ENCODE measurements around the gene KLHL7.
"Not testable (repeated sequence)": the region's sequence is repeated elsewhere in the genome, so short reads cannot be mapped to it uniquely, and the experiment has no call there.

The KLHL7 gene

DNA sequence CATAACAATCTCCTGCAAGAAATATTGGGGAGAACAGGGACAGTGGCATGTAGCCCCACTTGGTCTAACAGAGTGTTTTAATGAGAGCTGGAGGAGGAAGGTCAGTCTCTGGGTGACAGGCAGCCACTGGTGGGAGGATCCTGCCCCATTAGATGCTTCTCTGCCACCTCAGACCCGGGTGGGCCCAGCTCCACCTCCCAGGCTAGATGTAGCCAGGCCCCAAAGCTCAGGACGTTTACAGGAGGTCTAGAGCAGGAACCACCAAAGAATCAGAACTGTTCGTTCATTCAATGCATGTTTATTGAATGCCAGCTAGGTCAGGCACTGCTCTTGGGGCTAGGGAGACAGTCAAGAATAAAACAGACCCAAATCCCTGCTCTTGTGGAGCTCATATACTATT, 112.6 kb downstream of the KLHL7 start:
- no peak for DNase-seq (ENCODE audit: low spot score)

DNA sequence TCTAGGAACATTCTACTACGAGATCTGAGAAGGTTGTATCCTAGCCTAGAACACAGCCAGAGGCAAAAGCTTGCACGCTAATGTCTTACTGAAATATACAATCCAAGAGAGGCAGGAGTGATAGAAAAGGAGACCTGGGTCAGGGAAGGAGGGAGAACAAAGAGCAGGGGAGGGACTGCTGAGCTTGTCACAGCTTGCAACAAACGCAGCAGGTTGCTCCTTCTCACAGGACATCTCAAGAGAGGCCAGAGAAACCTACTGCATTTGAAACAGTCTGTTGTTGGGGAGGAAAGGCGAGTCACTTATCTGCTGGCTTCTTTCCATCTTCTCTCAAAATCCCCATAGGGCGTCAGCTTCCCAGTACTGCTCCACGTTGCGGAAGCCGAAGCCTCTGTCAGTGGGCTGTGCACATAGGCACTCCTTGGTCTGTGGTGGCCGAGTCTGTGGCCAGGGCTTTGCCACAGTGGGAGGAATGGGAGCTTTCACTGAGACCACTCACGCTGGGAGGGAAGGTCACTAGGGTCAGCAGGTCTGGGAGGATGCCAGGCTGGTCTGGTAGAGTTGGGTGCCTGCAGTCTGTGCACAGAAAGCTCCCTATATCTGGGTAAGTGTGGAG, 115.2 kb downstream of the KLHL7 start:
- no peak for DNase-seq (ENCODE audit: low spot score)

DNA sequence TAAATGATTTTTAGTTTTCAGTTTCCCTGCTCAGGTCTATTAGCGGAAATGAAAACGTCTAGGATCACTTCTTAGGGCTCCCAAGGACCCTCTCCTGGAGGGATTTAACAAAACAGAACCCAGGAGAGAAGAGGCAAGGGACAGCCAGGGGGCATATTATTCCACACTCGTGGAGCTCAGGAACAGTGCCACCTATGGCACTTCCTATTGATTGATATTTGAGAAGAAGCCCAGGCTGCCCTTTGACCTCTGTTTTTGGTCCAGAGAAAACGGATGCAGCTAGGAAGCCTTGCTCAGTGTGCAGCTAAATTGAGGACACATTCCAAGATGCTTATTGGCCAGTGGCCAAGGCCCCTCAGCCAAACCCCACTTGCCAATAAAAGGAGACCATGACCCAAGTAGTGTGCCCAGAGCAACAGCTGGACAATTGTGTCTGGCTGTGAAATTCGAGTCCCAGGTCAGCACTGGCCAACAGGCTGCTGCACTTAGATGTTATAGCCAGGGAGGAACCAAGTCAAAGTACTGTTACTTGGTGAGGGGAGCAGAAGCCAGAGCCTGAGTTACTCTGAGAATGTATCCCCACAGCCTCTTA, 117.0 kb downstream of the KLHL7 start:
- DNase-seq (ENCODE audit: low spot score): no peak

DNA sequence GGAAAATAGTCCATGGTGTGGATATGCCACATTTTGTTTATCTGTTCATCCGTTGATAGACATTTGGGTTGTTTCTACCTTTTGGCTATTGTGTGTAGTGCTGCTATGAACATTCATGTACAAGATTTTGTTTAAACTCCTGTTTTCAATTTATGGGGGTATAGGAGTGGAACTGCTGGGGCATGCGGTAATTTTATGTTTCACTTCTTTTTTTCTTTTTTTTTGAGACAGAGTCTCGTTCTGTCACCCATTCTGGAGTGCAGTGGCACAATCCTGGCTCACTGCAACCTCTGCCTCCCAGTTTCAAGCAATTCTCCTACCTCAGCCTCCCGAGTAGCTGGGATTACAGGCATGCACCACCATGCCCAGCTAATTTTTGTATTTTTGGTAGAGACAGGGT, 118.8 kb downstream of the KLHL7 start:
- not testable (repeated sequence) for DNase-seq (ENCODE audit: low spot score)

DNA sequence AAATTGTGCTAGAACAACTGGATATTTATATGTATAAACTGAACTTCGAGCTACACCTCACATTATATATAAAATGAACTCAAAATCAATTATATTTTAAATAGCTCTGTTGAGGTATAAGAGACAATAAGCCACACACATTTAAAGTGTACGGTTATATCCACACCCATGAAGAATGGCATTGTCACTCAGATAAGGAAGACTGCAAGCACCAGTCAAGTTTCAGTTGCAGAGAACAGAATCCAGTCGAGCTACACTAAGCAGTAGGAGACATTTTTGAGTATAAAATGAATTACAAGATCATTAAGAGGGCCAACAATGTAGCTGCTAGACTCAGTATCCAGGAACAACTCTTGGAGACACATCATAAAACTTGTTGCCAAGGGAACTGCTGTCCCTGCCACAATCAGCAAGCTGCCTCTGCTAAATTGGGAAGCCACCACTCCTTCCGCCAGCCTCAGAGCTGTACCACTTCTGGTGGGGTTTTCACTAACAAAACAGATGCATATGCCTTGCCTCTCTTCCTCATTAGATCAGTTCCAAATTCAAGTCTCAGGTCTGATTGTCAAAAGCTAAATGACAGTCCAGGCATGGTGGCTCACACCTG, 121.4 kb downstream of the KLHL7 start:
- no peak for DNase-seq (ENCODE audit: low spot score)

Data from germinal center (tissue), 1 donor.